ENCODE measurements around the gene ARHGAP26.
"Not testable (repeated sequence)": the region's sequence is repeated elsewhere in the genome, so short reads cannot be mapped to it uniquely, and the experiment has no call there.

ARHGAP26 gene

GRCh38 chr5:142981886-142982820 is 212.0 kb downstream of the ARHGAP26 start:
- no peak for DNase-seq (ENCODE audit: low read depth in 2 of 2)

- DNase-seq (ENCODE audit: low read depth in 2 of 2) = no peak
These were observed 212.6 kb downstream of the ARHGAP26 start for GRCh38 chr5:142982821-142983200.

DNA sequence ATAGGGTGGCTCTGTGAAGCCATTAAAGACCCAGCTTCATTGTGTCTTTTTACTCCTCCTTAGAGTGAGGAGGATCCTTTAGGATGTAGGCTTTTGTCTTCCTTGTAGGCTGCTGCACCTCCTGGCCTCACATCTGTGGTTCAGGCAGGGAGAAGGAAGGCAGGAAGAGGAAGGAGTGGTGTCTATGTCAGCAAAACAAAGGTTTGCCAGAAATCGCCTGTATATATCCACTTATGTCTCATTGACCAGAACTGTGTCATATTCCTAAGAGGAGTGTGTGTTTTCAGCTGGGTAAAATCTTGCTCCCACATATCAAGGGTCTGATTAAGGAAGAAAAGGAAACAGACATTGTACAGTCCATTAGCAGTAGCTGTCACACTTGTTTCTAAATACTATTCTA is 213.8 kb downstream of the ARHGAP26 start:
- no peak for DNase-seq (ENCODE audit: low read depth in 2 of 2)

- DNase-seq (ENCODE audit: low read depth in 2 of 2) = no peak
These were observed 214.3 kb downstream of the ARHGAP26 start for GRCh38 chr5:142984525-142984924.

GRCh38 chr5:142989270-142989669 is 219.1 kb downstream of the ARHGAP26 start:
- DNase-seq (ENCODE audit: low read depth in 2 of 2) = not testable (repeated sequence)

DNA sequence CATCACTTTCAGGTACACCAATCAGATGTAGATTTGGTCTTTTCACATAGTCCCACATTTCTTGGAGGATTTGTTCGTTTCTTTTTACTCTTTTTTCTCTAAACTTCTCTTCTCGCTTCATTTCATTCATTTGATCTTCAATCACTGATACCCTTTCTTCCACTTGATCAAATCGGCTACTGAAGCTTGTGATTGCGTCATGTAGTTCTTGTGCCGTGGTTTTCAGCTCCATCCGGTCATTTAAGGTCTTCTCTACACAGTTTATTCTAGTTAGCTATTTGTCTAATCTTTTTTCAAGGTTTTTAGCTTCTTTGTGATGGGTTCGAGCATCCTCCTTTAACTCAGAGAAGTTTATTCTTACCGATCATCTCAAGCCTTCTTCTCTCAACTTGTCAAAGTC is 219.9 kb downstream of the ARHGAP26 start:
- DNase-seq (ENCODE audit: low read depth in 2 of 2) = not testable (repeated sequence)

GRCh38 chr5:142994218-142994617 is 224.0 kb downstream of the ARHGAP26 start:
- no peak for DNase-seq (ENCODE audit: low read depth in 2 of 2)

DNA sequence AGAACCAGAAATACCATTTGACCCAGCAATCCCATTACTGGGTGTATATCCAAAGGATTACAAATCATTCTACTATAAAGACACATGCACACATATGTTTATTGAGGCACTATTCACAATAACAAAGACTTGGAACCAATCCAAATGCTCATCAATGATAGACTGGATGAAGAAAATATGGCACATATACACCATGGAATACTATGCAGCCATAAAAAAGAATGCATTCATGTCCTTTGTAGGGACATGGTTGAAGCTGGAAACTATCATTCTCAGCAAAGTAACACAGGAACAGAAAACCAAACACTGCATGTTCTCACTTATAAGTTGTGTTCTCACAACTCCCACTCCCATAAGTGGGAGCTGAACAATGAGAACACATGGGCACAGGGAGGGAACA is 225.4 kb downstream of the ARHGAP26 start:
- not testable (repeated sequence) for DNase-seq (ENCODE audit: low read depth in 2 of 2)

- no peak for DNase-seq (ENCODE audit: low read depth in 2 of 2)
These were observed 227.4 kb downstream of the ARHGAP26 start for GRCh38 chr5:142997591-142997990.

- DNase-seq (ENCODE audit: low read depth in 2 of 2) = no peak
These were observed 228.3 kb downstream of the ARHGAP26 start for GRCh38 chr5:142998316-142999020.

- DNase-seq (ENCODE audit: low read depth in 2 of 2) = not testable (repeated sequence)
These were observed 230.4 kb downstream of the ARHGAP26 start for GRCh38 chr5:143000551-143000950.

DNA sequence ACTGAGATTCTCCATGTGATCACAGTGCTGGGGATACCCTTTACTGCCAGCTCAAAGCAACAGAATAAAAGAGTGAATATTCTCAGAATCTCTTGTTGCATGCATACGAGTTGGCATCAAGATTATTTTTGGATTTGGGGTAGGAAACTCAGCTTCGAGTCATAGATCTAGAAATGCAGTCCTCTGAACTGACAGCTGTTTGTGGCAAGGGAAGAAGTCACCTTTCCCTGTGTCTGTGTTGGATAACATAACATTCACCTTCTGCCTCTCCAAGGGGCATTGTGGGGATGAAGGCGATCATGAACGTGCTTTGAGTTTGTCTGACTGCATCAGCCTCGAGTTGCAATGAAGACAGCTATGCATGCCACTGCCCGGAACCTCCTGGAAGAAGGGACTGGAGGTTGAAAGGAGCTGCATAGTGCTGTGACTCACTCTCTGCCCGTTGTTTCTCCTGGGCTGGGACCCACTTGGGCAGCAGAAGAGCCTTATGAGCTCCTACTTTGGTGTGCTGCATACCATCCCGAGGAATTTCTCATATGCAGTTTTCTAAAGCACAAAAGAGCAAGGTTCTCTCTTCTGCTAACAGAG is 231.7 kb downstream of the ARHGAP26 start:
- no peak for DNase-seq (ENCODE audit: low read depth in 2 of 2)

DNA sequence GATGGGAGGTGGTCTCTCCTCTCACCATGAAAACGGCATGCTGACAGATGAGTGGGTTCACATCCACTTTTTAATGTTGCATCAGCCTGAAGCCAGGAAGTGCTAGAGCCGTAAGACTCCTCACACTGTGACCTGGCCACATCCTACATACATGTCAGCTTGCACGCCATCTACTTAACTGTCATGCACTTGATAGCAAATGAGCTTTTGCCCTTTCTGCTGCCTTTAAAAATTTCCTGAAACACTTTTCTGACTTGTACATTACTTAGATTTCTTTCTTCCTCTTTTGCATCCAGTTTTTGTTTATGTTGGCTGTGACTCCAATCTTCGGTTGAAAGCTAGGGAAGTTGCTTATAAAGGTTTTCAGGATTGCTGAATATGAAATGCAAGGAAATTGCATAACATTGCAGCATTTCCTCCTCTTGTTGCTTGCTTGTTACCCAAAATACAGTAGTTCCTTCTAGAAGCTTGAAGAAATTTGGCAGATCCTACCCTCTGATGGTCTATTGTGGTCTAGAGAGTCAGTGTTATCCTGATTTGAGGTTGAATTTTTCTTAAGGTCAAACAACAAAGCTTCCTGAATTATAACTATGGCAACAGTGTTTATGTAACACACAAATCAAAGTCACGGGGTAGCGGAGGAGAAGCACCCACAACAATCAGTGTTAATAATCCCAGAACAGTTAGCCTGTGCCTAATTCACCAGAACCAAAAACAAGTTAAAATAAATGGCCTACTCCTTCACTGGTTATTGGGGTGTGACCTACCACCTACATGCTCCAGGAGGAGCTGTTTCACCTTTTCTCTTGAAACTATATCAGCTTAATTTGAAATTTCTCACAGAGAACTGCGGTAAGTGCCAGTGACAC is 232.5 kb downstream of the ARHGAP26 start:
- peak; percentile 31 to 35 for DNase-seq (ENCODE audit: low read depth in 2 of 2)

- no peak for DNase-seq (ENCODE audit: low read depth in 2 of 2)
These were observed 233.1 kb downstream of the ARHGAP26 start for GRCh38 chr5:143003328-143003636.

- DNase-seq (ENCODE audit: low read depth in 2 of 2) = no peak
These were observed 234.4 kb downstream of the ARHGAP26 start for GRCh38 chr5:143004361-143005145.

DNA sequence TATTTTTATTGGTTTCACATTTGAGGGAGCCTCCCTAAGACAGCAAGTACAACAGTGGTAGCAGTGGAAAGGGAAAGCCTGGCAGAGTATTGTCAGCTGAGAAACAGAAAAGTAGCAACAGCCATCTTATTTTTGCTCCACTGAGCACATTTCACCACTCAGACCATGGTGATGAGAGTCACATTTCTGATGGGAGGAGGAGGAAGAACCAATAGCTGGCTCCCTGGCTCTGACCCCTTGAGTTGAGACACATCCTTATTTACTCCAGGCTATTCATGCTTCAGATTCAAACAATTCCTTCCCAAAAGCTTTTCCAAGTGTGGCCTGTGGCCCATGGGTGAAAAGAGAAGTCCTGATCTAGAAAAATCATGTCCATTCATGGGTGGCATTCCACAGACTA is 236.3 kb downstream of the ARHGAP26 start:
- no peak for DNase-seq (ENCODE audit: low read depth in 2 of 2)

- DNase-seq (ENCODE audit: low read depth in 2 of 2) = no peak
These were observed 237.9 kb downstream of the ARHGAP26 start for GRCh38 chr5:143008032-143008431.

DNA sequence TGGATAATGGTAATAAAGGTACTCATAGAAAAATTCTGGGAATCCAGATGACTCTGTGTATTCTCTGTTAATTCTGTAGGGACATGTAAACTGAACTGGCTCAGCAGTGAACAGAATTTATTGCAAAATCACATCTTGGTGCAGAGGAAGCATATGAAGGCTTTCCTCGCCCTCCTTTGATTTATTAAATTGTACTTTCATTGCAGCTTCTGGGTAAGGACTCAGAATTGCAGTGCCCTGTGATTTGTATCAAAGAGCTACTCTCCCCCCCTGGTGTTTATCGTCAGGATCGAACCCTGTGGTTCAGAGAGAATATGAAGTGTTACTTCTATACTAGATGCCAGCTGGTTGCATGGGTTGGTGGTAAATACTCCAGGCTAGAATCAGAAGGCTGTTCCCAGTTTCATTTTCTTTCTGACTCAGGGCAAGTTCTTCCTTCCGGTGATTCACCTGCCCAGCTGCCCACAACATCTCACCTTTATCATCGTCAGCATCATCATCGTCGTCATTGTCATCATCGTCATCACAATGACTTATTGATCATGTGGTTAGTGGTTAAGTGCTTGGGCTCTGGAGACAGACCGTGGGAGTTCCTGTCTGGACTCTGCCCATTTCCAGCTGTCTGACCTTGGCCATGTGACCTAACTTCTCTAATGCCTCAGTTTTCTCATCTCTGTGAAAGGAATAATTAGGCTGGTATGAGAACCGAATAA is 238.8 kb downstream of the ARHGAP26 start:
- peak; percentile 52 to 54 for DNase-seq (ENCODE audit: low read depth in 2 of 2)

- no peak for DNase-seq (ENCODE audit: low read depth in 2 of 2)
These were observed 240.2 kb downstream of the ARHGAP26 start for GRCh38 chr5:143010351-143010750.

DNA sequence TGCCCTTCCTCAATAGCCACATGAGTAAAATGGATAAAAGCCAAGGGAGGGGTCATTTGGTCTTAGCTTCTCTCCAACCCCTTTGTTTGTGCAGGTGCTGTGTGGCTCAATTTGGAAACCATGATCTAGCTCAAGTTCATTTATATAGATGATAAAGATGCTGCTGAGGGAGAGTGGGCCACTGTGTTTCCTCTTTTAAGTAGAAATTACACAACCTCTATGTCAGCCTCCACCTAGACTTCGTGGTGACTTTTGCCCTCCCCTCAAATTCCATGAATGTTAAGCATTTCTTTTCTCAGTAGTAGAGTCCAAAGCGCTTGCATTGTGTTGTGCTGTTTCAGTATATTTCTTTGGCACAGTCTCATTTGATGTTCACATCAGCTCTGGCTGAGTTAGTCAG is 241.4 kb downstream of the ARHGAP26 start:
- DNase-seq (ENCODE audit: low read depth in 2 of 2) = no peak
